ENCODE measurements around the gene RRP1B.

Gene RRP1B

GRCh38 chr21:43686811-43687565, 27.6 kb downstream of the RRP1B start:
- H3K27ac ChIP-seq (ENCODE audit: poor library complexity, severe bottlenecking), result no peak overlapping the region

GRCh38 chr21:43687566-43688399, 28.4 kb downstream of the RRP1B start:
- no peak for DNase-seq (ENCODE audit: low spot score)
- no peak for TF ChIP-seq CTCF (IDR thresholded peaks at IDR 0.05; ENCODE audit: poor library complexity, severe bottlenecking)
- H3K36me3 ChIP-seq (ENCODE audit: low read depth), result peaks cover 85% of the 10 kb centered on the region
- H3K9me3 ChIP-seq (ENCODE audit: severe bottlenecking), result no peaks in the 10 kb centered on the region
- ATAC-seq (ENCODE audit: low read depth), result no peak
- no peaks in the 10 kb centered on the region for H3K4me1 ChIP-seq (ENCODE audit: insufficient read depth, poor library complexity, severe bottlenecking)
- no peak overlapping the region for H3K4me3 ChIP-seq (ENCODE audit: severe bottlenecking)
- no peaks in the 10 kb centered on the region for H3K27me3 ChIP-seq (ENCODE audit: insufficient read depth, poor library complexity, severe bottlenecking)
- no peak overlapping the region for H3K27ac ChIP-seq (ENCODE audit: poor library complexity, severe bottlenecking)

More at GRCh38 chr21:43686811-43687565, 27.6 kb downstream of the RRP1B start:
- ATAC-seq (ENCODE audit: low read depth) (no peak), DNase-seq (ENCODE audit: low spot score) (no peak)
- no peak for TF ChIP-seq CTCF (IDR thresholded peaks at IDR 0.05; ENCODE audit: poor library complexity, severe bottlenecking)
- no peak overlapping the region for H3K4me3 ChIP-seq (ENCODE audit: severe bottlenecking)
- no peaks in the 10 kb centered on the region for H3K9me3 ChIP-seq (ENCODE audit: severe bottlenecking)
- H3K36me3 ChIP-seq (ENCODE audit: low read depth), result peaks cover 89% of the 10 kb centered on the region
- H3K4me1 ChIP-seq (ENCODE audit: insufficient read depth, poor library complexity, severe bottlenecking), result no peaks in the 10 kb centered on the region
- H3K27me3 ChIP-seq (ENCODE audit: insufficient read depth, poor library complexity, severe bottlenecking), result no peaks in the 10 kb centered on the region

- no peaks in the 10 kb centered on the region for H3K27me3 ChIP-seq (ENCODE audit: insufficient read depth, poor library complexity, severe bottlenecking)
- no peaks in the 10 kb centered on the region for H3K4me1 ChIP-seq (ENCODE audit: insufficient read depth, poor library complexity, severe bottlenecking)
- no peak for ATAC-seq (ENCODE audit: low read depth)
- no peaks in the 10 kb centered on the region for H3K9me3 ChIP-seq (ENCODE audit: severe bottlenecking)
- no peak for TF ChIP-seq CTCF (IDR thresholded peaks at IDR 0.05; ENCODE audit: poor library complexity, severe bottlenecking)
- peaks cover 88% of the 10 kb centered on the region for H3K36me3 ChIP-seq (ENCODE audit: low read depth)
- no peak for DNase-seq (ENCODE audit: low spot score)
- no peak overlapping the region for H3K4me3 ChIP-seq (ENCODE audit: severe bottlenecking)
- H3K27ac ChIP-seq (ENCODE audit: poor library complexity, severe bottlenecking), result no peak overlapping the region
Observed at GRCh38 chr21:43688906-43689305, 29.5 kb downstream of the RRP1B start.

- Histone ChIP-seq H3K9me3 (ENCODE audit: severe bottlenecking) (no peaks in the 10 kb centered on the region), H3K4me3 (ENCODE audit: severe bottlenecking) (no peak overlapping the region), H3K27ac (ENCODE audit: poor library complexity, severe bottlenecking) (no peak overlapping the region), H3K36me3 (ENCODE audit: low read depth) (peaks cover 89% of the 10 kb centered on the region), H3K4me1 (ENCODE audit: insufficient read depth, poor library complexity, severe bottlenecking) (no peaks in the 10 kb centered on the region), H3K27me3 (ENCODE audit: insufficient read depth, poor library complexity, severe bottlenecking) (no peaks in the 10 kb centered on the region)
- no peak for ATAC-seq (ENCODE audit: low read depth)
- TF ChIP-seq CTCF (IDR thresholded peaks at IDR 0.05; ENCODE audit: poor library complexity, severe bottlenecking), result no peak
- DNase-seq (ENCODE audit: low spot score), result no peak
Observed at GRCh38 chr21:43689556-43690337, 30.4 kb downstream of the RRP1B start.

All from RWPE2 (cell line).